Vagina (tissue), 2 donors: ENCODE measurements around the gene ZNF729.

Experiments used
- CTCF ChIP-seq, 3 experiments: fragments of 450-650 bp in 2 of 3; fragments of 200-600 bp in 1 of 3; sonication (generic) in 1 of 3; IDR thresholded peaks; one replicate each; pipeline ENCODE4 v1.5.1; 2017 to 2019; ENCODE audit warnings: antibody characterized with exemption in 3 of 3, mild to moderate bottlenecking in 2 of 3, moderate library complexity in 2 of 3
- POLR2AphosphoS5 ChIP-seq, 2 donors: sonication (generic); formaldehyde crosslinking; IDR thresholded peaks; one replicate each; pipeline ENCODE4 v1.9.0; 2017; ENCODE audit warnings: antibody characterized with exemption in 2 of 2, mild to moderate bottlenecking in 2 of 2, low read depth in 1 of 2; ENCODE audit not compliant: insufficient read depth in 1 of 2

DNA sequence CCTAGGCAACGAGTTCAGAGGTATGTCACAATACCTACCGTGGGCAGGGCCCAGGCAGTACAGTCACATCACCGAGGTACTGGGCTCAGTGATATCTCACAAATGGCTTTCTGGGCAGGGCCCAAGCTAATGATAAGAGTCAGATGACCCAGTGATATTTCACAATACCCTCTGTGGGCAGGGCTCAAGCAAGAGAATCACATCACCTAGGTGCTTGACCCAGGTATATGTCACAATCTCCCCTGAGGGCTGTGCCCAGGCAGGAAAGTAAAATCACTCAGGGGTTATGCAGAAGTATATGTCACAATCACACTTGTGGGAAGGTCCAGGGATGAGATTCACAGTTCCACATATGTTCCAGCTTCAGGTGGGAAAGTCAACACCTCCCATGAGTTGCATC is 45.3 kb downstream of the ZNF729 start:
- TF ChIP-seq CTCF (IDR thresholded peaks at IDR 0.05) = no peak
- TF ChIP-seq POLR2AphosphoS5 (IDR thresholded peaks at IDR 0.05; ENCODE audit: insufficient read depth in 1 of 2, low read depth in 1 of 2) = no peak
